Stomach (tissue), 9 donors: ENCODE results near the gene HDGFL2. TPM values are rescaled to one million over a fixed set of nuclear protein-coding genes. Genes with fewer than 3 reads are reported as not detected.

Source experiments
- DNase-seq, 2 donors: peaks; one replicate each; pipeline versions ENCODE4 v3.0.0 to v3.0.0-alpha.2; 2013 to 2019
- H3K27ac ChIP-seq, 5 donors: fragments of 200-600 bp in 4 of 5; sonication (generic) in 4 of 5; one replicate each; pipeline ENCODE4 v1.5.1; 2013 to 2019; ENCODE audit warnings: mild to moderate bottlenecking in 1 of 5, moderate library complexity in 1 of 5
- H3K27me3 ChIP-seq, 3 donors: fragments of 200-600 bp; sonication (generic); one replicate each; pipeline ENCODE4 v1.5.1; 2017 to 2019; ENCODE audit warnings: mixed run types in 1 of 3
- H3K36me3 ChIP-seq, 4 donors: fragments of 200-600 bp; sonication (generic); 1 replicate in 3 of 4; 2 replicates in 1 of 4; pipeline ENCODE4 v1.5.1; 2016 to 2019
- H3K4me1 ChIP-seq, 4 donors: fragments of 200-600 bp; sonication (generic); one replicate each; pipeline ENCODE4 v1.5.1; 2016 to 2019
- H3K4me3 ChIP-seq, 4 donors: fragments of 200-600 bp; sonication (generic) in 3 of 4; one replicate each; pipeline ENCODE4 v1.5.1; 2016 to 2019; ENCODE audit warnings: mild to moderate bottlenecking in 1 of 4
- H3K9me3 ChIP-seq, 4 donors: fragments of 200-600 bp; sonication (generic); one replicate each; pipeline ENCODE4 v1.5.1; 2016 to 2019
- CTCF ChIP-seq, 7 experiments: fragments of 450-650 bp in 4 of 7; fragments of 200-600 bp in 3 of 7; sonication (generic) in 3 of 7; IDR thresholded peaks; one replicate each; pipeline ENCODE4 v1.5.1; 2016 to 2019; ENCODE audit warnings: antibody characterized with exemption in 7 of 7, control low read depth in 2 of 7, mild to moderate bottlenecking in 1 of 7
- EP300 ChIP-seq: sonication (generic); formaldehyde crosslinking; IDR thresholded peaks from one replicate; pipeline ENCODE4 v1.6.1; 2017; ENCODE audit warnings: antibody characterized with exemption
- POLR2A ChIP-seq, 4 donors: fragments of 450-650 bp; IDR thresholded peaks; one replicate each; pipeline ENCODE4 v1.6.1; 2016; ENCODE audit warnings: antibody characterized with exemption in 4 of 4, control low read depth in 2 of 4, mild to moderate bottlenecking in 1 of 4, moderate library complexity in 1 of 4
- POLR2AphosphoS5 ChIP-seq, 3 donors: sonication (generic); formaldehyde crosslinking; IDR thresholded peaks; one replicate each; pipeline ENCODE4 v1.6.1; 2016; ENCODE audit warnings: antibody characterized with exemption in 3 of 3
- WGBS, 5 donors: extraction: QIAGEN DNeasy Blood & Tissue Kit in 3 of 5; methylation state at CpG; one replicate each; pipeline versions ENCODE4 v1.1.5 to v1.1.7; 2013 to 2018; 5-methylcytosine and 5-hydroxymethylcytosine counted together
- intact Hi-C: fragments of 100-400 bp; cut with DNase I; formaldehyde crosslinking; loops from one replicate; pipeline ENCODE4 v1.15.1; 2023; ENCODE audit warnings: low total_unique reads
- polyA plus RNA-seq, 3 donors: library from polyadenylated mRNA; stranded (reverse); fragments of 200-250 nt; gene quantifications; one replicate each; pipeline ENCODE4 v1.2.3, GENCODE V29; 2013
- total RNA-seq, 5 donors: library from RNA; depleted of rRNA; stranded (reverse); fragments of >200 nt; gene quantifications; one replicate each; pipeline versions ENCODE4 v1.1.0 to v1.2.3, GENCODE V29; 2014 to 2016
- donor health status: healthy with polysubstance abuse.
- donor health status: Bipolar disorder and iron deficiency.
- donor health status: healthy.

HDGFL2 gene
- total and polyA plus RNA-seq, 8 donors = 25.5 to 127 (median 35.0) TPM

- Histone ChIP-seq H3K4me3 (no peak overlapping the region), H3K27ac (peak overlapping the region; percentile 52 to 89 (median 79)), H3K36me3 (peaks cover 0 to 8% (median 0%) of the 10 kb centered on the region in 4 donors), H3K27me3 (peaks cover 0 to 13% (median 0%) of the 10 kb centered on the region in 3 donors), H3K4me1 (peaks cover 17 to 39% (median 27%) of the 10 kb centered on the region in 4 donors), H3K9me3 (no peaks in the 10 kb centered on the region)
- WGBS, 5 donors = 54 to 67% (median 58%) methylated on average over 8 to 9 of the region's 9 CpGs
- DNase-seq = peak in 1 of 2 donors; percentile 64
- TF ChIP-seq POLR2AphosphoS5 (IDR thresholded peaks at IDR 0.05) = peak in 1 of 3 donors; percentile 31
- TF ChIP-seq POLR2A (IDR thresholded peaks at IDR 0.05) = no peak
- intact Hi-C loops = no loop called here
These were observed 47.6 kb downstream of the HDGFL2 start for GRCh38 chr19:4519521-4520277.

GRCh38 chr19:4521170-4521887 lies 49.2 kb downstream of the HDGFL2 start:
- Histone ChIP-seq H3K4me3 (no peak overlapping the region), H3K9me3 (no peaks in the 10 kb centered on the region), H3K4me1 (peaks cover 17 to 37% (median 27%) of the 10 kb centered on the region in 4 donors), H3K27ac (peak overlapping the region in 1 of 5 donors; percentile 89), H3K27me3 (peaks cover 0 to 13% (median 0%) of the 10 kb centered on the region in 3 donors), H3K36me3 (peaks cover 0 to 2% (median 0%) of the 10 kb centered on the region in 4 donors)
- intact Hi-C loops = no loop called here
- no peak for DNase-seq
- WGBS, 5 donors = 78 to 91% (median 80%) methylated on average over 8 to 11 of the region's 11 CpGs
- no peak for TF ChIP-seq POLR2AphosphoS5 (IDR thresholded peaks at IDR 0.05)
- TF ChIP-seq EP300 = no peak
- TF ChIP-seq POLR2A (IDR thresholded peaks at IDR 0.05) = no peak
- no peak for TF ChIP-seq CTCF (IDR thresholded peaks at IDR 0.05)

GRCh38 chr19:4521888-4522242 lies 49.8 kb downstream of the HDGFL2 start:
- intact Hi-C loops = no loop called here
- Histone ChIP-seq H3K27me3 (peaks cover 0 to 10% (median 0%) of the 10 kb centered on the region in 3 donors), H3K9me3 (no peaks in the 10 kb centered on the region), H3K4me3 (no peak overlapping the region), H3K27ac (peak overlapping the region in 1 of 5 donors; percentile 89), H3K36me3 (no peaks in the 10 kb centered on the region), H3K4me1 (peaks cover 13 to 32% (median 24%) of the 10 kb centered on the region in 4 donors)
- TF ChIP-seq POLR2AphosphoS5 (IDR thresholded peaks at IDR 0.05) (no peak), EP300 (no peak)
- no peak for DNase-seq
- WGBS, 5 donors = 87 to 93% (median 91%) methylated on average over 5 of the region's 5 CpGs

GRCh38 chr19:4522291-4523002 lies 50.4 kb downstream of the HDGFL2 start:
- WGBS, 5 donors = 88 to 95% (median 91%) methylated on average over 13 to 15 of the region's 15 CpGs
- Histone ChIP-seq H3K4me1 (peaks cover 13 to 30% (median 23%) of the 10 kb centered on the region in 4 donors), H3K9me3 (no peaks in the 10 kb centered on the region), H3K27ac (no peak overlapping the region), H3K27me3 (peaks cover 0 to 5% (median 0%) of the 10 kb centered on the region in 3 donors), H3K4me3 (no peak overlapping the region), H3K36me3 (no peaks in the 10 kb centered on the region)
- intact Hi-C loops = no loop called here
- TF ChIP-seq POLR2AphosphoS5 (IDR thresholded peaks at IDR 0.05) (no peak), CTCF (IDR thresholded peaks at IDR 0.05) (no peak), EP300 (no peak), POLR2A (IDR thresholded peaks at IDR 0.05) (no peak)
- DNase-seq = no peak
